ENCODE results near the gene IL15RA. TPM values are rescaled to one million over a fixed set of nuclear protein-coding genes. Genes with fewer than 3 reads are reported as not detected.
"Not testable (repeated sequence)": the region's sequence is repeated elsewhere in the genome, so short reads cannot be mapped to it uniquely, and the experiment has no call there.

The IL15RA gene
- total and polyA plus RNA-seq, 10 of the 15 experiments (the other 5 are each of a cell fraction or from before 2014, with no cell fraction given): 2.0 to 14.8 (median 12.1) TPM

GRCh38 chr10:5910323-5911100, 66.8 kb downstream of the IL15RA start (continued):
- TF ChIP-seq HSF1 (IDR thresholded peaks at IDR 0.05; ENCODE audit: low read depth, low read length): no peak
- TF ChIP-seq NBN (IDR thresholded peaks at IDR 0.05): no peak
- TF ChIP-seq EZH2 (IDR thresholded peaks at IDR 0.05; ENCODE audit: borderline replicate concordance, control insufficient read depth, low read depth, low read length): no peak
- no peak for TF ChIP-seq ELK1 (IDR thresholded peaks at IDR 0.05; ENCODE audit: low read depth, low read length)
- no peak for TF ChIP-seq POU2F2 (IDR thresholded peaks at IDR 0.05; ENCODE audit: borderline replicate concordance, low read depth, low read length)
- no peak for TF ChIP-seq BMI1 (IDR thresholded peaks at IDR 0.05; ENCODE audit: borderline replicate concordance)
- TF ChIP-seq RFX5 (IDR thresholded peaks at IDR 0.05; ENCODE audit: low read depth, low read length): no peak
- TF ChIP-seq NFXL1 (IDR thresholded peaks at IDR 0.05; ENCODE audit: borderline replicate concordance): no peak
- no peak for TF ChIP-seq MYB (IDR thresholded peaks at IDR 0.05; ENCODE audit: borderline replicate concordance, low read depth, low read length)
- TF ChIP-seq ZNF687 (IDR thresholded peaks at IDR 0.05): no peak

GRCh38 chr10:5908676-5909075, 68.7 kb downstream of the IL15RA start:
- H3K4me1 ChIP-seq (ENCODE audit: control insufficient read depth, insufficient read depth, low read length): peaks cover 15% of the 10 kb centered on the region
- H2AFZ ChIP-seq (ENCODE audit: control insufficient read depth, low read depth, low read length); POLR2A ChIA-PET; H3K4me3 ChIP-seq; H3K27ac ChIP-seq (ENCODE audit: control insufficient read depth, insufficient read depth); DNase-seq (ENCODE audit: low read depth, low spot score); intact Hi-C loops (cut with micrococcal nuclease; ENCODE audit: unreplicated experiment); BruUV-seq (replicated peaks); H3K79me2 ChIP-seq (ENCODE audit: control insufficient read depth, insufficient read depth, low read length); FAIRE-seq; H3K27me3 ChIP-seq (replicated peaks in 1 of 2; ENCODE audit: control insufficient read depth in 2 of 2, insufficient read depth in 2 of 2, low read length in 1 of 2); H3K4me2 ChIP-seq (ENCODE audit: control insufficient read depth, insufficient read depth); H3K9ac ChIP-seq (ENCODE audit: control insufficient read depth, insufficient read depth, low read length); H3K9me3 ChIP-seq (replicated peaks; ENCODE audit: control insufficient read depth, insufficient read depth, low read length); ATAC-seq; in situ Hi-C loops (cut with MboI); H4K20me1 ChIP-seq (ENCODE audit: control insufficient read depth, insufficient read depth): not testable (repeated sequence)
- RAD21 ChIA-PET (ENCODE audit: unreplicated experiment): interaction anchor here (0.7 kb wide), 1 partner anchor 19 kb away, joined by 3 read pairs; the partner anchor contains the start of gene ANKRD16
- SMC1A ChIA-PET (ENCODE audit: uncharacterized antibody, unreplicated experiment): interaction anchor here (1.1 to 1.3 kb wide), 3 partner anchors 19 to 99 kb away, joined by 3 read pairs; partner anchors contain the start of genes ANKRD16 and FBH1
- WGBS (ENCODE audit: insufficient coverage, insufficient replicate concordance, low lambda C conversion rate, missing lambda C conversion rate): 97% methylated on average over 7 of the region's 7 CpGs
- CTCF ChIA-PET: interaction anchor here (0.9 to 1.0 kb wide), 2 partner anchors 23 to 279 kb away, joined by 3 read pairs; no protein-coding TSS in a partner anchor
- peaks cover 11 to 24% of the 10 kb centered on the region in 2 experiments for H3K36me3 ChIP-seq (ENCODE audit: control insufficient read depth in 2 of 2, insufficient read depth in 2 of 2, low read length in 1 of 2)

All from GM12878 (cell line).